HG02885 (cell line): ENCODE measurements around the gene TANC1.

Source experiments
- ATAC-seq: cut with Tn5 transposase; IDR thresholded peaks from one replicate; pipeline ENCODE4 v1.9.1; 2021; ENCODE audit warnings: mild to moderate bottlenecking; ENCODE audit not compliant: unreplicated experiment, poor library complexity

The TANC1 gene

DNA sequence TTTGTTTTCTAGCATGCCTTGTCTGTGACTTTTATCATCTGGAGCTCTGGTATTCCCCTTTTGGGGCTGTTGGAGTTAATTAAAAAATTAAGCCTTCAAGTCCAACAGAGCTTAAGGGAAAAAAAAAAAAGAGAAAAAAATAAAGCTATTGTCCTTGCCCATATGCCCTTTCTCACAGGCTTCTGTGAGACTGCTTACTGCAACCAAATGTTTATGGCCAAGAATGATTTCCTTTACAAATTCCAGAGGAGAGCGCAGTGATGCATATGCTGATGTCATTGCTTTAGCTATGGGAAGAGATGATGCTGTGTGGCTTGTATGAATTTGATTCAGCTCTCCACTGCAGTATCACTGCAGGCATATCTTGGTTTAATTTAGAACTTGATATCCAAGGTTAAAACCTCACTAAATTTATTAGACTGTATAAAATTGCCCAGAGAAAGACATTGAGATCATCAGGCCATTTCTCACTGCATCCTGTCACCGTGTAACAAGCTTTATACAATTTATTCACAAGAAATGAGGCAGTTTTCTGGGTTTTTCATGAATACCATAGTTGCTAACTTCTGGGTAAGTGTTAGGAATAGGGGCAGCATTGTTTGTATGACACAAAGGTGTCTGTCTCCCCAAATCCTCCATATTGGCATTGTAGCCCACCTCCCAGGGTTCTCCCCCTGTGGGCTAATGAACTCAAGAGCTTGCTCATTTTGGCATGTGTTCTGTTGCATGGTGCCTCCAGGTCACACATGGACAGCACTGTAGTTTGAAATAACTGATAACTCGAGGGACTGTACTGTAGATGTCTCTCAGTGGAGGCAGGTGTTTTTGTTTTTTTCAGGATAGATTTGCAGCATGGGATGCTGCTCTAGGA is 85.0 kb downstream of the TANC1 start:
- no peak for ATAC-seq

- ATAC-seq = no peak
Measured at GRCh38 chr2:159054032-159054334, 85.5 kb downstream of the TANC1 start.

- no peak for ATAC-seq
Measured at GRCh38 chr2:159054985-159055384, 86.5 kb downstream of the TANC1 start.

DNA sequence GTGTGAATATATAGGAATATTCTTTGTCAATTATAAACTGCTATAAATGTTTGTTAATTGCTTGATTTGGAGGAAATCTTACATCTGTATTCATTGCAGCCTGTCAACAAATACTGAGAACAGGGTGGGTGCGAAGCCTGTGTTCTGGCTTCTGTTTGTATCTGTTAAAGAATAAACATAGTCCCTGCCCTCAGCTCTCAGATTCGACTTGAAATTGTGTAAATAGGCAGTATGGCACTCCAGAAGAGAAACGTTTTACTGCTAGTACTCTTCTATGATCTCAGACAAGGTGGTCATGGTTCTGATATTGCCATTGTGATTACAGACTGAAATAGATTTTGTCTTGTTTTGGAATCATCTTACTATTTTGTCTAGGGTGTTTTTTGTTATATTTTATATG is 92.1 kb downstream of the TANC1 start:
- no peak for ATAC-seq

DNA sequence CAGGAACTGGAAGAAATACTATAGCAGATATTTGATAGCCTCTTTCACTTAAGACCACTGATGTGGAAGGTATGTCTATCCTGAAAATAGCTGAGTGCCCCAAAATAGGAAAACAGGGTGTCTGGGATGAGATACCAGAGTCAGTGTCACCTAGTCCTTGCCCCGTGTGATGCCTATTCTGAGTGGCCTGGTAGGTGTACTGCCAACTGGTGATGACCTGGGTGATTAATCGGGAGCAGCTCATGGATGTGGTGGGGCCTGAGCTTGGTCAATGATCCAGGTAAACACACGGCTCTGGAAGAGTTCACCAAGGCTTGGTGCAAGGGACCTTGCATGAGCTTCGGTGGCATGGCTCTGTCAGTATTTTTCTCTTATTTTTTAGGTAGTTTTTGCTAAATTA is 95.2 kb downstream of the TANC1 start:
- ATAC-seq = no peak

GRCh38 chr2:159064446-159065301 is 96.2 kb downstream of the TANC1 start:
- ATAC-seq = no peak

- no peak for ATAC-seq
Measured at GRCh38 chr2:159065313-159065712, 96.9 kb downstream of the TANC1 start.

- no peak for ATAC-seq
Measured at GRCh38 chr2:159065891-159066290, 97.5 kb downstream of the TANC1 start.

DNA sequence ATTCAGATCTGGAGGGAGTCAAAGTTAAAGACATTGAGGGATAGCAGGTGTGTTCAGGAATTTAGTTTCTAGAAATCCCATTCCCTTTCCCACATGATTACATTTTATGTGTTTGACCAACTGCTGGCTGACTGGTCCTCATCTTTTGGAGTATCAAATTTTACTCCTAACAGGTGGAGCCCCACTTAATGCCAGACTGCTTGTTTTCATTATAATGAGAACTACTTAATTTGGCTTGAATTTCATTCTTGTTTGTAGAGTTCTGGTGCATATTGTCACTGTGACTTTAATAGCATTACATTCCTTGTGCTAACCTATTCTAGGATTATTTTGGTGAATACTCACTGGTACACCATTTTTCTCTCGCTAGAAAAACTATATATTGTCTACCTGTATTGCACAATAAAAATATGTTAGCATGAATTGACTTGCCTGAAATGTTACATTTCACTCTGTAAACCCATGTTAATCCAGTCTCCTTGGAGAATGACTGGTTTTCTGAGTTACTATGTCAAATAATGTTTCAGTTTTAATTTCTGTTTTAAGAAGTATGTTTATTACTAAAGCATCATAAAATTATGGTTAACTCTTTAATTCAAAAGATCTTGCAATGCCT is 98.2 kb downstream of the TANC1 start:
- ATAC-seq = no peak

DNA sequence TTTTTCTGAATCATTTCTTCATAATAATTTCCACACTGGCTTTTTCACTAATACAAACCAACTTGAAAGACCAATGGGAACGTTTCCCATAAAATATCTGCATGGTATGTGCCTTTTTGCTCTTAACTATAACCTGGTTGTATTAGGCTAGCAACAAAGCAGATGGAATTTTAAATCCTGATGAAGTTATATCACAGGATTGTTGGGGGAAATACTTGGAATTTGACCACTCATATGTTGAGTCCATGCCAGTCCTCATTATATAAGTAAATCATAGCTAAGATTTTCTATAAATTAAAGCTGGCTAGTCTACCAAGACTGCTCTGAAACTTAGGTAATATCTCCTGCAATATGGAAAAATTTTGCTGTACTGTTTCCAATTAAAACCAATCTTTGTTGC is 99.5 kb downstream of the TANC1 start:
- ATAC-seq = no peak

DNA sequence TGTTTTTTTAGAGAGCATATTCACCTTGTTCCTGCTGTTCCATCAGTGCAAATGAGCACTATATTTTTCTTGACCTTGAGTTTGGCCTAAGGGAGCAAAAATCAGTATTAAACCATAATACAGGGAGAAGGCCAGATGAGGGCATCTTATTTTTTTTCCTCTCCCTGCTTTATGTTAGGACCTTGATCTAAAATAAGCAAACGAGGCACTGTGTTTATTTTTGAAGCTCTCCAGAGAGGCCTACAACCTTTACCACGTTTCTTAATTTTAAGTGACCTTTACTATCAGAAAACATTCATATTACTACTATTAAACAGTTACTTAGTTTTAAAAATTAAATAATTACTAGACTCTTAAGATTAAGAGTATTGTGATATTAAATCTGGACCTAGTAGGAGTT is 100.8 kb downstream of the TANC1 start:
- no peak for ATAC-seq

GRCh38 chr2:159070235-159070634 is 101.8 kb downstream of the TANC1 start:
- no peak for ATAC-seq

DNA sequence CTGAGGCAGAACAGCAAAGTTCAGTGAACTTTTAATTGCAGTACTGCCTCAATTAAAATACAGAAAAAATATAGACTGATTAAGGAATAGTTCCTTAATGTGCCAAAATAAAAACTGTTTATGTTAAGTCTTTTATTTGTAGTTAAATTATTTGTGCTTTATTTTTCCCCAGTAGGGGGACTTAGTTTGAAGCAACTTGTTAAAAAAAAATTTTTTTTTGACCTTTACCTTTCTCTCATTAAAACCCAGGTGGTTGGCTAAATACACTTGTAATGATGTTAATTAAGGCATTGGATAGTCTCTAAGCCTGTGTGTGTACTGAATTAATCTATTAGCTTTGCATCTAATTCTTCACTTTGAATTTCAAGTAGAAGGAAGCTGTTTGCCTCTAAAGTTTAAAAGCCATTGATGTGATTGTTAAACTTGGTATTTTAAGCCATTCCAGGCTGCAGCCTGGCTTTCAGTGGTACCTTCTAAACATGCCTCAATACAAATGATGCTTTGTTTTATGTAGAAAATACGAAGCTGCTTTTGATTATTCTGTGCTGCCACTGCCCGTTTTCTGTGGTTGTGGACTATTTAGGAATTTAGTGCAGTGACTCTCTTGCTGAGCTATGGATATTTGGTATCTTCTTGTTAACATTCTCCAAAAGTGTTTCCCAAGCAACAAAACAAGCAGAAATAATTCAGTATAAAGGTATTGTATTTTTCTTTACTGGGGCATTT is 102.9 kb downstream of the TANC1 start:
- no peak for ATAC-seq

DNA sequence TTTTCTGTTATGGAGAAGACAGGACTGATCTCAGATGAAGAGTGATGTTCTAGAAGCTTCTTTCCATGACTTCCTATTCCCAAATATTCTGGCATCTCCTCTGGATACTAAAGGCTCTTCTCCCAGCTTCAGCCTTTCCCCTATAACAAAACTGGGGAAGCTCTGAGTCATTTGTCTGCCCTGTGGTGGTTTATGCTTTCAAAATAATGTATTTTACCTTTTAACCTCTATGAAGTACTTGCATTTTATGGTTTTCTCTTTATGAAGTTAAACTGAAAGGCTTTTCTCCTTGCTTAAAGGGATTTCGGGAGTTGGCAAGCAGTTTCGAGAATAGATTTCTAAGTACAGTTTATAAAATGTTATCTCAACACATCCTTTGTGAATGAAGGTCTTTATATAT is 104.4 kb downstream of the TANC1 start:
- no peak for ATAC-seq

DNA sequence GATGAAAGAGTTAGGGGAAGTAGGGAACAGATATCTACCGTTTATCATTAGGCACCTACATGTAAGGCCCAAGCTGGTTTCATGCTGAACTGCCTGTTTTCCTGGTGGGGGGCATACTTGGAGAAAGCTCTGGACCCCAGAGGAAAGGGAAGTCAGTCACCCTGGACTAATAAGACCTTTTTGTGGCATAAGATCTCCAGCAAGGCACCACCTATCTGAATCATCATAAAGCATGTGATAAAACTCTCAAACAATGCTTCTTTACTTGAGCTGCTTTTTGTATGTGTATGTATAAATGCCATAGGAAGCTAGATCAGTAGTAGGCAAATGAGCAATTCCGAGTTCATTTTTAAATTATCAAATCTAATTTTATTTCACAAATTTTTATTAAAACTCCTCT is 104.8 kb downstream of the TANC1 start:
- no peak for ATAC-seq

- no peak for ATAC-seq
Measured at GRCh38 chr2:159074605-159075004, 106.2 kb downstream of the TANC1 start.

GRCh38 chr2:159075727-159076126 is 107.3 kb downstream of the TANC1 start:
- ATAC-seq = no peak

GRCh38 chr2:159076241-159076640 is 107.8 kb downstream of the TANC1 start:
- no peak for ATAC-seq

- ATAC-seq = no peak
Measured at GRCh38 chr2:159077869-159078268, 109.4 kb downstream of the TANC1 start.

DNA sequence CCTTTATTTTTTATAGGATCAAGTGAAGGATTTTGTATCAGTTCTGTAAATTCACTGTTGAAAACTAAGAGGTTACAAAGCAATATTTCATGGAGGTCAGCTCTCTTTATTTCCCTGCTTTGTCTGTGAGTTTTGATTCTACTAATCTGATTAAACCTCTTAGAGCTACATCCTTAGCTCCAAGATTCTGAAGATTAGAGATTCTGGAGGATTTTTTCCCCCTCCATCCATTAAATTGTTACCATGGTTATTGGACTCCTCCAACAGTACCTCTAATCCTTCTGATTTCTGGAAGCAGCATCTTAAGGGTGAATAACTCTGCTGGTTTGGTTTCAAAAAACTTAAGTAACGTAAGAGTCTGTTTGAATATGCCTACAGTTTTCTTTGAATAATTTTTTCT is 110.0 kb downstream of the TANC1 start:
- no peak for ATAC-seq

- ATAC-seq = no peak
Measured at GRCh38 chr2:159080641-159081040, 112.2 kb downstream of the TANC1 start.
